ENCODE data around the gene IRF2BP2. TPM values are rescaled to one million over a fixed set of nuclear protein-coding genes. Genes with fewer than 3 reads are reported as not detected.
A peak's percentile ranks its signal among the peaks of the same experiment; 100 is the strongest.

Gene IRF2BP2
- polyA plus RNA-seq, 1 experiment = 20.7 TPM

DNA sequence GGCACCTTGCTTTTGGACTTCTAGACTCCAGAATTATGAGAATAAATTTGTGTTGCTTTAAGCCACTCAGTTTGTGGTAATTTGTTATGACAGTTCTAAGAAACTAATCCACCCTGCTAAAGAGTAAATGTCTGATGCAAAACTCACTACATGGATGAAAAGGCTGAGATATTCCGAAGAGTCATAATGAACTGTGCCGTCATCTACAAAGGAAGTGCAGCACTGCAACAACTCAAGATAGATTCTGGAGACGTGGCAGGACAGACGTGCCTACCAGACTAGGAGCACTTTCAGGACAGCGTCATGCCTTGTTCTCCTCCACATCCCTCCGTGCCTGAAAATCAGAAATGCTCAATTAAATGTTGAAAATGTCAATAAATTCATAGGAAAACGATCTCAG, 24.4 kb upstream of the IRF2BP2 start:
- ChIA-PET POLR2A (no interaction called here), CTCF (interaction anchor here (1.4 kb wide), 1 partner anchor 13 kb away, joined by 3 read pairs; no protein-coding TSS in a partner anchor)
- no peak overlapping the region for H3K4me3 ChIP-seq (ENCODE audit: low read depth, low read length)
- TF ChIP-seq, protein P1, sequence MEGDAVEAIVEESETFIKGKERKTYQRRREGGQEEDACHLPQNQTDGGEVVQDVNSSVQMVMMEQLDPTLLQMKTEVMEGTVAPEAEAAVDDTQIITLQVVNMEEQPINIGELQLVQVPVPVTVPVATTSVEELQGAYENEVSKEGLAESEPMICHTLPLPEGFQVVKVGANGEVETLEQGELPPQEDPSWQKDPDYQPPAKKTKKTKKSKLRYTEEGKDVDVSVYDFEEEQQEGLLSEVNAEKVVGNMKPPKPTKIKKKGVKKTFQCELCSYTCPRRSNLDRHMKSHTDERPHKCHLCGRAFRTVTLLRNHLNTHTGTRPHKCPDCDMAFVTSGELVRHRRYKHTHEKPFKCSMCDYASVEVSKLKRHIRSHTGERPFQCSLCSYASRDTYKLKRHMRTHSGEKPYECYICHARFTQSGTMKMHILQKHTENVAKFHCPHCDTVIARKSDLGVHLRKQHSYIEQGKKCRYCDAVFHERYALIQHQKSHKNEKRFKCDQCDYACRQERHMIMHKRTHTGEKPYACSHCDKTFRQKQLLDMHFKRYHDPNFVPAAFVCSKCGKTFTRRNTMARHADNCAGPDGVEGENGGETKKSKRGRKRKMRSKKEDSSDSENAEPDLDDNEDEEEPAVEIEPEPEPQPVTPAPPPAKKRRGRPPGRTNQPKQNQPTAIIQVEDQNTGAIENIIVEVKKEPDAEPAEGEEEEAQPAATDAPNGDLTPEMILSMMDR (IDR thresholded peaks at IDR 0.05; ENCODE audit: insufficient read depth, low read depth, low read length) = no peak
- H3K27me3 ChIP-seq (ENCODE audit: control insufficient read depth, insufficient read depth, low read length) = no peaks in the 10 kb centered on the region
- H3K36me3 ChIP-seq (ENCODE audit: control insufficient read depth, insufficient read depth, low read length) = no peaks in the 10 kb centered on the region
- no peak for DNase-seq (ENCODE audit: low read depth)

DNA sequence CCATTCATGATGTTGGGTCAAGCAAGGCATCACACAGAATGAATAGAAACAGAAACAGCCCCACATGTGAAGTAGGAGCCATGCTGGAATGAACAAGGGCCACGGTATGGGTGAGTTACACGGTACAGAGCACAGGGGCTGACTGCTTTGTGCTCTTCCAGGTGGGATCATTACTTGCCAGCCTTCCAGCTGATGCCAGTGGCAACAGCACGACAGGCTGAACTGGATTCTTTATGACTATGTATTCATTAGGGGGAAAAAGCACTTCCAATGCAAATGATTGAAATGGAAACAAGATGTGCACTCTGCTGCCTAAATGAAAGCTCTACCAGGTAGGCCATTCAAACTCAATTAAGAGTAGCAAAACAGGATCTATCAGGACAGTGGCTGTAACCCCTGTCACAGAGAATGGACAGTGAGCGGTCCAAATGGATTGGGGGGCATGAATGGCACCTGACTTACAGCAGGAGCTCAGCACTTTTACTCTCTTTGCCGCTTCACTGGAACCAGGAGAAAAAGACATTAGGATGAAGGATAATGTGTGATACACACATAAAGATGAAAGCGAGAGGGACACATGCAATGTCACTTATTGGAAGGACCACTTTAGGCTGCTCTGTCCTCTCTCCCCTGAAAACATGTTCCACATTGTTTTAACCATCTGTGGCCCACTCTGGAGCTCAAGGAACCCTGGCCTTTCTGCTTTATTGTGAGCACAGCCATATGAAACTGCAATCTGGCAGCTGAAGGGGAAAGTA, 23.4 kb upstream of the IRF2BP2 start:
- CTCF ChIA-PET = interaction anchor here (1.3 to 1.7 kb wide), 3 partner anchors 12 to 85 kb away, joined by 3 to 4 read pairs (median 3); no protein-coding TSS in a partner anchor
- H3K27me3 ChIP-seq (ENCODE audit: control insufficient read depth, insufficient read depth, low read length) = no peaks in the 10 kb centered on the region
- POLR2A ChIA-PET = no interaction called here
- TF ChIP-seq, protein P1 (IDR thresholded peaks at IDR 0.05; ENCODE audit: insufficient read depth, low read depth, low read length) = no peak
- DNase-seq (ENCODE audit: low read depth) = no peak
- H3K36me3 ChIP-seq (ENCODE audit: control insufficient read depth, insufficient read depth, low read length) = no peaks in the 10 kb centered on the region
- H3K4me3 ChIP-seq (ENCODE audit: low read depth, low read length) = no peak overlapping the region

DNA sequence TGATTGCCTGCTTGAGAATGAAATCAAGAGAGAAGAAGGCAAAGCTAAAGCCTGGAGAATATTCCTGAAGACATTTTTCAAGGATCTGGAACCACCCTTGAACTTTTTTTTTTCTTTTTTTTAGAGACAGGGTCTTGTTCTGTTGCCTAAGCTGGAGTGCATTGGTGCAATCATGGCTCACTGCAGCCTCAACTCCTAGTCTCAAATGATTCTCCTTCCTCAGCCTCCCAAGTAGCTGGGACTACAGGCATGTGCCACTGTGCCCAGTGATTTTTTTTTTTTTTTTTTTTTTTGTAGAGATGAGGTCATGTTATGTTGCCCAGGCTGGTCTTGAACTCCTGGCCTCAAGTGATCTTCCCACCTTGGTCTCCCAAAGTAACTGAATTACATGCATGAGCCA, 22.2 kb upstream of the IRF2BP2 start:
- H3K27me3 ChIP-seq (ENCODE audit: control insufficient read depth, insufficient read depth, low read length) = no peaks in the 10 kb centered on the region
- no peak for DNase-seq (ENCODE audit: low read depth)
- TF ChIP-seq, protein P1 (IDR thresholded peaks at IDR 0.05; ENCODE audit: insufficient read depth, low read depth, low read length) = no peak
- POLR2A ChIA-PET = no interaction called here
- H3K4me3 ChIP-seq (ENCODE audit: low read depth, low read length) = no peak overlapping the region
- no peaks in the 10 kb centered on the region for H3K36me3 ChIP-seq (ENCODE audit: control insufficient read depth, insufficient read depth, low read length)
- CTCF ChIA-PET = interaction anchor here (0.6 to 1.3 kb wide), 3 partner anchors 86 to 557 kb away, joined by 3 read pairs; no protein-coding TSS in a partner anchor

DNA sequence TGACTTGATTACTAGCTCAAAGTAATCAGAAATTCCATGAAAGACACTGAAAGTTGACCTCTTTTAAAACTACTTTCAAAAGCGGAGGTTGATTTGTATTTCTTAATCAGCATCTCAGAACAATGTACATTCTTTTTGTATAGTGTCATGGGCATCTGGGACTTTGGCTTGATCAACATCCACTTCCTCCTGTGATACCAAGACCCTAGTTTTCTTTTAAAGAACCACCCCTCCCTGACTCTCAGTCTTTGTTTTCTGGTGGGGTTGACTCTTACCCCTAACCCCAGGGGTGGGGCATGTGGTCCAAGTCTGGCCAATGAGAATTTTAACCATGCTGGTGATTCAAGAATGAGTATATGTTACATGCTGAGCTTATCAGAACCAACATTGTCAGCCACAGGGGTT, 21.7 kb upstream of the IRF2BP2 start:
- ChIA-PET CTCF (interaction anchor here (0.6 to 0.7 kb wide), 2 partner anchors 231 to 557 kb away, joined by 3 read pairs; no protein-coding TSS in a partner anchor), POLR2A (no interaction called here)
- peak; percentile 54 for DNase-seq (ENCODE audit: low read depth)
- no peaks in the 10 kb centered on the region for H3K36me3 ChIP-seq (ENCODE audit: control insufficient read depth, insufficient read depth, low read length)
- no peak overlapping the region for H3K4me3 ChIP-seq (ENCODE audit: low read depth, low read length)
- TF ChIP-seq, protein P1 (IDR thresholded peaks at IDR 0.05; ENCODE audit: insufficient read depth, low read depth, low read length) = no peak
- no peaks in the 10 kb centered on the region for H3K27me3 ChIP-seq (ENCODE audit: control insufficient read depth, insufficient read depth, low read length)

DNA sequence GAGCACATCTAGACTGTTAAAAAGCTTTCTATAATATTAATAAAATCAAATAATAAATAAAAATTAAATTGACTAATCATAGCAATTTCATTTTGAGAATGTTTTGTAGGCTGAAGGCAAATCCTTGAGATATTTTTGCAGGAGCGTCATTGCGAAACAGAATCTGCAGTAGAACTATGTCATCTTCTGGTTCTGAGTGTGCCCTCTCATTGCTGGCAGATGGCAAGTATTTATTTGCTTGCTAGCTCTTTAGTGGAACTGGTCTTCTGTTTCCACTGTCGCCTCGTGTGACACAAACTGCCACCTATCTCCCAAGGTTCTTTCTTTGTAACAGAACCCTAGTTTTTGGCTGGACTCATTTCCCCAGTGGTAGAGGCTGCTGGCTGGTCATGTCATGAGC, 19.0 kb upstream of the IRF2BP2 start:
- DNase-seq (ENCODE audit: low read depth) = no peak
- POLR2A ChIA-PET = no interaction called here
- CTCF ChIA-PET = interaction anchor here (0.8 kb wide), 1 partner anchor 64 kb away, joined by 3 read pairs; no protein-coding TSS in a partner anchor

More for the DNA sequence above, 19.0 kb upstream of the IRF2BP2 start:
- Histone ChIP-seq H3K4me3 (ENCODE audit: low read depth, low read length) (no peak overlapping the region), H3K27me3 (ENCODE audit: control insufficient read depth, insufficient read depth, low read length) (no peaks in the 10 kb centered on the region), H3K36me3 (ENCODE audit: control insufficient read depth, insufficient read depth, low read length) (no peaks in the 10 kb centered on the region)
- TF ChIP-seq, protein P1 (IDR thresholded peaks at IDR 0.05; ENCODE audit: insufficient read depth, low read depth, low read length) = no peak

All from BJ (cell line).